HepG2 (cell line): ENCODE data around the gene DNM1. TPM values are rescaled to one million over a fixed set of nuclear protein-coding genes. Genes with fewer than 3 reads are reported as not detected.

Experiments used
- ATAC-seq: fragments of 200-7000 bp; cut with Tn5 transposase; 3 replicates; pipeline ENCODE4 v1.9.1; 2020; ENCODE audit warnings: mild to moderate bottlenecking, moderate library complexity
- BruUV-seq: library from RNA; stranded (reverse); fragments of 400-500 nt; replicated peaks from 2 replicates; lab custom pipeline; 2021; lab: Mats Ljungman, UMichigan
- CTCF ChIA-PET: fragments of 300-600 bp; formaldehyde crosslinking; extraction: SDS; loops from one replicate; lab custom pipeline; 2021; ENCODE audit warnings: low total read pairs, inconsistent platforms, low intra/inter-chr PET ratio; lab: Yijun Ruan, JAX
- POLR2A ChIA-PET: fragments of 350-600 bp; sonication (Branson Sonifier 250); formaldehyde crosslinking; loops from one replicate; lab custom pipeline; 2020; ENCODE audit warnings: antibody characterized with exemption, inconsistent platforms; lab: Yijun Ruan, JAX
- DNase-seq: peaks from one replicate; pipeline ENCODE4 v3.0.0-alpha.2; 2015; ENCODE audit warnings: low spot score
- FAIRE-seq: peaks from 3 replicates; lab custom pipeline; 2011; peaks lifted over from hg19 to GRCh38; lab: Jason Lieb, UNC
- H2AFZ ChIP-seq: one replicate; pipeline ENCODE4 v1.6.1; 2011; ENCODE audit warnings: low read length, inconsistent platforms
- H3K27ac ChIP-seq: fragments of 300-600 bp; 3 replicates; pipeline ENCODE4 v1.8.0; 2011; ENCODE audit warnings: mixed run types, mild to moderate bottlenecking, mixed read lengths, low read length, inconsistent platforms; ENCODE audit not compliant: insufficient read depth; ENCODE audit errors: extremely low read length
- H3K27me3 ChIP-seq, 2 experiments: fragments of 200-600 bp in 1 of 2; 2 replicates in 1 of 2; 3 replicates in 1 of 2; pipeline versions ENCODE4 v1.6.0 to v1.8.0; 2011; ENCODE audit warnings: low read length in 2 of 2, mild to moderate bottlenecking in 2 of 2, moderate library complexity in 2 of 2, inconsistent platforms in 1 of 2; ENCODE audit not compliant: insufficient read depth in 2 of 2, control insufficient read depth in 1 of 2
- H3K36me3 ChIP-seq, 2 experiments: fragments of 200-600 bp in 1 of 2; replicated peaks in 1 of 2; 2 replicates in 1 of 2; 3 replicates in 1 of 2; pipeline versions ENCODE4 v1.5.1 to v1.8.0; 2011; ENCODE audit warnings: low read length in 2 of 2, inconsistent platforms in 1 of 2; ENCODE audit not compliant: insufficient read depth in 2 of 2, control insufficient read depth in 1 of 2
- H3K4me1 ChIP-seq: 2 replicates; pipeline ENCODE4 v1.5.1; 2012; ENCODE audit warnings: low read length, inconsistent platforms; ENCODE audit not compliant: insufficient read depth
- H3K4me2 ChIP-seq: 2 replicates; pipeline ENCODE4 v1.6.0; 2011; ENCODE audit warnings: low read depth, low read length, inconsistent platforms
- H3K4me3 ChIP-seq, 3 experiments: fragments of 200-600 bp in 1 of 3; sonication (generic), shearing (Covaris generic) in 1 of 3; replicated peaks in 1 of 3; 2 replicates each; pipeline ENCODE4 v1.5.1; 2011 to 2016; ENCODE audit warnings: low read length in 3 of 3, inconsistent platforms in 2 of 3, low read depth in 2 of 3, mild to moderate bottlenecking in 2 of 3, control low read depth in 1 of 3, mixed read lengths in 1 of 3; ENCODE audit not compliant: insufficient read depth in 1 of 3
- H3K79me2 ChIP-seq: one replicate; pipeline ENCODE4 v1.6.1; 2011; ENCODE audit warnings: low read length, inconsistent platforms; ENCODE audit not compliant: insufficient read depth
- H3K9ac ChIP-seq: 2 replicates; pipeline ENCODE4 v1.6.0; 2011; ENCODE audit warnings: mild to moderate bottlenecking, low read depth, low read length, inconsistent platforms; ENCODE audit not compliant: insufficient read depth
- H3K9me3 ChIP-seq: 2 replicates; pipeline ENCODE4 v1.5.1; 2012; ENCODE audit warnings: mild to moderate bottlenecking, low read length
- H4K20me1 ChIP-seq: 2 replicates; pipeline ENCODE4 v1.6.0; 2011; ENCODE audit warnings: inconsistent platforms, mild to moderate bottlenecking, low read length, moderate library complexity; ENCODE audit not compliant: insufficient read depth
- AHR ChIP-seq: IDR thresholded peaks from 2 replicates; pipeline ENCODE4 v1.6.1; 2018; ENCODE audit warnings: missing genetic modification reagents, missing compliant biosample characterization
- KDM1A ChIP-seq: IDR thresholded peaks from 2 replicates; pipeline ENCODE4 v1.6.1; 2016; ENCODE audit warnings: missing compliant biosample characterization
- SIN3A ChIP-seq: IDR thresholded peaks from 2 replicates; pipeline ENCODE4 v1.6.1; 2011; ENCODE audit warnings: low read depth, mild to moderate bottlenecking, control low read depth, low read length, borderline replicate concordance
- SMYD3 ChIP-seq: sonication (generic); formaldehyde crosslinking; IDR thresholded peaks from 2 replicates; pipeline ENCODE4 v1.8.1; 2023; ENCODE audit warnings: mild to moderate bottlenecking, missing genetic modification reagents
- ZBTB46 ChIP-seq: sonication (generic); formaldehyde crosslinking; IDR thresholded peaks from 2 replicates; pipeline ENCODE4 v1.4.0; 2020; ENCODE audit warnings: mild to moderate bottlenecking, missing genetic modification reagents, borderline replicate concordance
- ZNF225 ChIP-seq: sonication (generic); formaldehyde crosslinking; IDR thresholded peaks from 2 replicates; pipeline ENCODE4 v1.4.0; 2020; ENCODE audit warnings: mild to moderate bottlenecking, missing genetic modification reagents
- ZNF530 ChIP-seq: sonication (generic); formaldehyde crosslinking; IDR thresholded peaks from 2 replicates; pipeline ENCODE4 v1.5.0; 2020; ENCODE audit warnings: low read depth, mild to moderate bottlenecking, missing genetic modification reagents
- ZNF577 ChIP-seq: sonication (generic); formaldehyde crosslinking; IDR thresholded peaks from 2 replicates; pipeline ENCODE4 v1.4.0; 2020; ENCODE audit warnings: mild to moderate bottlenecking, low read depth, missing genetic modification reagents, borderline replicate concordance
- ZNF598 ChIP-seq: sonication (generic); formaldehyde crosslinking; IDR thresholded peaks from 2 replicates; pipeline ENCODE4 v1.5.1; 2020; ENCODE audit warnings: mild to moderate bottlenecking, missing genetic modification reagents, borderline replicate concordance
- ZNF616 ChIP-seq: sonication (generic); formaldehyde crosslinking; IDR thresholded peaks from 2 replicates; pipeline ENCODE4 v1.5.0; 2020; ENCODE audit warnings: low read depth, mild to moderate bottlenecking, missing genetic modification reagents
- ZNF883 ChIP-seq: sonication (generic); formaldehyde crosslinking; IDR thresholded peaks from 2 replicates; pipeline ENCODE4 v1.5.1; 2020; ENCODE audit warnings: mild to moderate bottlenecking, missing genetic modification reagents; ENCODE audit errors: not compliant biosample characterization
- ZSCAN29 ChIP-seq: sonication (generic); formaldehyde crosslinking; conservative IDR thresholded peaks from 2 replicates; pipeline ENCODE4 v1.4.0; 2020; ENCODE audit warnings: mild to moderate bottlenecking, missing genetic modification reagents
- WGBS: methylation state at CpG from one replicate; pipeline ENCODE4 v1.1.6; 2017; ENCODE audit warnings: low lambda C conversion rate; 5-methylcytosine and 5-hydroxymethylcytosine counted together
- in situ Hi-C: cut with HindIII; loops from 2 replicates; pipeline ENCODE4 v1.10.0; 2017; ENCODE audit warnings: low pct_unique_long_range_greater_than_20kb; ENCODE audit not compliant: extremely low pct_ligation_motif_present
- intact Hi-C: fragments of 100-400 bp; cut with micrococcal nuclease; formaldehyde crosslinking; loops from one replicate; pipeline ENCODE4 v1.10.0; 2022; ENCODE audit not compliant: unreplicated experiment
- polyA plus RNA-seq, 8 experiments: library from polyadenylated mRNA; depleted of rRNA in 3 of 8; stranded (reverse) in 7 of 8; unstranded in 1 of 8; fragments of >200 nt; fragmentation: Illumina TruSeq in 4 of 8; extraction: Trizol in 4 of 8; gene quantifications; 2 replicates each; pipeline versions ENCODE4 v1.2.1 to v1.2.3, GENCODE V29; 2011 to 2016; ENCODE audit warnings: low read depth in 4 of 8, missing spikeins in 1 of 8, mixed read lengths in 1 of 8; ENCODE audit not compliant: insufficient read depth in 1 of 8
- total RNA-seq, 5 experiments: library from RNA; depleted of rRNA; stranded (reverse); fragments of >200 nt; fragmentation: Illumina TruSeq; extraction: Trizol; gene quantifications; 2 replicates each; pipeline ENCODE4 v1.2.3, GENCODE V29; 2016; ENCODE audit warnings: low read depth in 1 of 5
- TF ChIP-seq, protein P1 (sequence below): sonication (generic); formaldehyde crosslinking; conservative IDR thresholded peaks from 2 replicates; pipeline ENCODE4 v1.4.0; 2020; ENCODE audit warnings: mild to moderate bottlenecking, missing genetic modification reagents, moderate library complexity
- TF ChIP-seq, protein P2 (sequence below): sonication (generic); formaldehyde crosslinking; IDR thresholded peaks from 2 replicates; pipeline ENCODE4 v1.4.0; 2020; ENCODE audit warnings: mild to moderate bottlenecking, missing genetic modification reagents, borderline replicate concordance

The DNM1 gene
- total and polyA plus RNA-seq, 2 of the 13 experiments (the other 11 are each of a cell fraction or from before 2014, with no cell fraction given): 0.13 to 0.58 TPM

GRCh38 chr9:128182893-128183588, 20.1 kb upstream of the DNM1 start:
- ATAC-seq (no peak), DNase-seq (no peak), FAIRE-seq (no peak)
- H3K27me3 ChIP-seq: no peaks in the 10 kb centered on the region
- ChIA-PET POLR2A (interaction anchor here (1.2 kb wide), 1 partner anchor 23 kb away, joined by 8 read pairs; the partner anchor contains the start of gene BBLN), CTCF (no interaction called here)
- peaks cover 14 to 54% of the 10 kb centered on the region in 2 experiments; a peak in 4 of 5 replicates for H3K36me3 ChIP-seq
- no peaks in the 10 kb centered on the region for H4K20me1 ChIP-seq
- no peak overlapping the region for H3K27ac ChIP-seq
- intact Hi-C loops (no loop called here), in situ Hi-C loops (no loop called here)
- no peaks in the 10 kb centered on the region for H3K9me3 ChIP-seq
- BruUV-seq: no TSS peak
- no peak overlapping the region for H3K4me3 ChIP-seq
- no peaks in the 10 kb centered on the region for H3K79me2 ChIP-seq
- no peak overlapping the region for H3K4me2 ChIP-seq
- H3K9ac ChIP-seq: no peak overlapping the region
- no peak overlapping the region for H2AFZ ChIP-seq
- 97% methylated on average over 8 of the region's 12 CpGs for WGBS
- no peaks in the 10 kb centered on the region for H3K4me1 ChIP-seq
- TF ChIP-seq, protein P1, sequence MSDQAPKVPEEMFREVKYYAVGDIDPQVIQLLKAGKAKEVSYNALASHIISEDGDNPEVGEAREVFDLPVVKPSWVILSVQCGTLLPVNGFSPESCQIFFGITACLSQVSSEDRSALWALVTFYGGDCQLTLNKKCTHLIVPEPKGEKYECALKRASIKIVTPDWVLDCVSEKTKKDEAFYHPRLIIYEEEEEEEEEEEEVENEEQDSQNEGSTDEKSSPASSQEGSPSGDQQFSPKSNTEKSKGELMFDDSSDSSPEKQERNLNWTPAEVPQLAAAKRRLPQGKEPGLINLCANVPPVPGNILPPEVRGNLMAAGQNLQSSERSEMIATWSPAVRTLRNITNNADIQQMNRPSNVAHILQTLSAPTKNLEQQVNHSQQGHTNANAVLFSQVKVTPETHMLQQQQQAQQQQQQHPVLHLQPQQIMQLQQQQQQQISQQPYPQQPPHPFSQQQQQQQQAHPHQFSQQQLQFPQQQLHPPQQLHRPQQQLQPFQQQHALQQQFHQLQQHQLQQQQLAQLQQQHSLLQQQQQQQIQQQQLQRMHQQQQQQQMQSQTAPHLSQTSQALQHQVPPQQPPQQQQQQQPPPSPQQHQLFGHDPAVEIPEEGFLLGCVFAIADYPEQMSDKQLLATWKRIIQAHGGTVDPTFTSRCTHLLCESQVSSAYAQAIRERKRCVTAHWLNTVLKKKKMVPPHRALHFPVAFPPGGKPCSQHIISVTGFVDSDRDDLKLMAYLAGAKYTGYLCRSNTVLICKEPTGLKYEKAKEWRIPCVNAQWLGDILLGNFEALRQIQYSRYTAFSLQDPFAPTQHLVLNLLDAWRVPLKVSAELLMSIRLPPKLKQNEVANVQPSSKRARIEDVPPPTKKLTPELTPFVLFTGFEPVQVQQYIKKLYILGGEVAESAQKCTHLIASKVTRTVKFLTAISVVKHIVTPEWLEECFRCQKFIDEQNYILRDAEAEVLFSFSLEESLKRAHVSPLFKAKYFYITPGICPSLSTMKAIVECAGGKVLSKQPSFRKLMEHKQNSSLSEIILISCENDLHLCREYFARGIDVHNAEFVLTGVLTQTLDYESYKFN: no peak
- TF ChIP-seq ZSCAN29 (CRISPR knock-in tag) (no peak), SMYD3 (CRISPR knock-in tag) (no peak), ZNF616 (CRISPR knock-in tag) (no peak), ZBTB46 (CRISPR knock-in tag) (no peak), ZNF883 (no peak), ZNF577 (CRISPR knock-in tag) (no peak), KDM1A (no peak), ZNF598 (no peak), AHR (no peak), ZNF530 (CRISPR knock-in tag) (no peak), SIN3A (no peak), ZNF225 (CRISPR knock-in tag) (no peak)
- TF ChIP-seq, protein P2, sequence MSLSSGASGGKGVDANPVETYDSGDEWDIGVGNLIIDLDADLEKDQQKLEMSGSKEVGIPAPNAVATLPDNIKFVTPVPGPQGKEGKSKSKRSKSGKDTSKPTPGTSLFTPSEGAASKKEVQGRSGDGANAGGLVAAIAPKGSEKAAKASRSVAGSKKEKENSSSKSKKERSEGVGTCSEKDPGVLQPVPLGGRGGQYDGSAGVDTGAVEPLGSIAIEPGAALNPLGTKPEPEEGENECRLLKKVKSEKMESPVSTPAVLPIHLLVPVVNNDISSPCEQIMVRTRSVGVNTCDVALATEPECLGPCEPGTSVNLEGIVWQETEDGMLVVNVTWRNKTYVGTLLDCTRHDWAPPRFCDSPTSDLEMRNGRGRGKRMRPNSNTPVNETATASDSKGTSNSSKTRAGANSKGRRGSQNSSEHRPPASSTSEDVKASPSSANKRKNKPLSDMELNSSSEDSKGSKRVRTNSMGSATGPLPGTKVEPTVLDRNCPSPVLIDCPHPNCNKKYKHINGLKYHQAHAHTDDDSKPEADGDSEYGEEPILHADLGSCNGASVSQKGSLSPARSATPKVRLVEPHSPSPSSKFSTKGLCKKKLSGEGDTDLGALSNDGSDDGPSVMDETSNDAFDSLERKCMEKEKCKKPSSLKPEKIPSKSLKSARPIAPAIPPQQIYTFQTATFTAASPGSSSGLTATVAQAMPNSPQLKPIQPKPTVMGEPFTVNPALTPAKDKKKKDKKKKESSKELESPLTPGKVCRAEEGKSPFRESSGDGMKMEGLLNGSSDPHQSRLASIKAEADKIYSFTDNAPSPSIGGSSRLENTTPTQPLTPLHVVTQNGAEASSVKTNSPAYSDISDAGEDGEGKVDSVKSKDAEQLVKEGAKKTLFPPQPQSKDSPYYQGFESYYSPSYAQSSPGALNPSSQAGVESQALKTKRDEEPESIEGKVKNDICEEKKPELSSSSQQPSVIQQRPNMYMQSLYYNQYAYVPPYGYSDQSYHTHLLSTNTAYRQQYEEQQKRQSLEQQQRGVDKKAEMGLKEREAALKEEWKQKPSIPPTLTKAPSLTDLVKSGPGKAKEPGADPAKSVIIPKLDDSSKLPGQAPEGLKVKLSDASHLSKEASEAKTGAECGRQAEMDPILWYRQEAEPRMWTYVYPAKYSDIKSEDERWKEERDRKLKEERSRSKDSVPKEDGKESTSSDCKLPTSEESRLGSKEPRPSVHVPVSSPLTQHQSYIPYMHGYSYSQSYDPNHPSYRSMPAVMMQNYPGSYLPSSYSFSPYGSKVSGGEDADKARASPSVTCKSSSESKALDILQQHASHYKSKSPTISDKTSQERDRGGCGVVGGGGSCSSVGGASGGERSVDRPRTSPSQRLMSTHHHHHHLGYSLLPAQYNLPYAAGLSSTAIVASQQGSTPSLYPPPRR: no peak
